Dedifferentiated amniotic fluid mesenchymal stem cell (primary cell): ENCODE data around the gene FDX1.

ENCODE experiments used
- DNase-seq: peaks from one replicate; pipeline ENCODE4 v3.0.0-alpha.2; 2016; ENCODE audit errors: extremely low spot score

The FDX1 gene

GRCh38 chr11:110508786-110509185 is 79.0 kb downstream of the FDX1 start:
- DNase-seq = no peak

- no peak for DNase-seq
Observed at GRCh38 chr11:110509472-110509871, 79.7 kb downstream of the FDX1 start.

- no peak for DNase-seq
Observed at GRCh38 chr11:110512026-110512425, 82.3 kb downstream of the FDX1 start.

- no peak for DNase-seq
Observed at GRCh38 chr11:110513259-110513801, 83.6 kb downstream of the FDX1 start.

GRCh38 chr11:110513846-110514437 is 84.2 kb downstream of the FDX1 start:
- DNase-seq = peak; percentile 58
